HL-60 (cell line): ENCODE data around the gene CEP135.

Experiments
- DNase-seq, 2 experiments: peaks; one replicate each; pipeline ENCODE4 v3.0.0-alpha.2; 2010 to 2020; ENCODE audit warnings: low read depth in 1 of 2, low spot score in 1 of 2
- H3K27ac ChIP-seq: fragments of 250-450 bp; sonication (Bioruptor Pico); replicated peaks from 2 replicates; pipeline ENCODE4 v1.5.1; 2020; ENCODE audit warnings: mild to moderate bottlenecking, moderate library complexity
- H3K27me3 ChIP-seq: fragments of 250-450 bp; sonication (Bioruptor Pico); 2 replicates; pipeline ENCODE4 v1.5.1; 2021; ENCODE audit warnings: mild to moderate bottlenecking, moderate library complexity; ENCODE audit not compliant: insufficient read depth, poor library complexity, severe bottlenecking
- H3K4me3 ChIP-seq: replicated peaks from 2 replicates; pipeline ENCODE4 v1.5.1; 2011; ENCODE audit warnings: mild to moderate bottlenecking, control low read depth, low read length; ENCODE audit not compliant: insufficient read depth
- CTCF ChIP-seq: IDR thresholded peaks from one replicate; pipeline ENCODE4 v1.5.1; 2011; ENCODE audit warnings: low read length, control low read depth, inconsistent platforms; ENCODE audit not compliant: insufficient read depth
- GABPA ChIP-seq: IDR thresholded peaks from 2 replicates; pipeline ENCODE4 v1.6.1; 2012; ENCODE audit warnings: low read depth
- POLR2AphosphoS5 ChIP-seq: IDR thresholded peaks from 2 replicates; pipeline ENCODE4 v1.6.1; 2012; ENCODE audit warnings: low read depth
- REST ChIP-seq: IDR thresholded peaks from 2 replicates; pipeline ENCODE4 v1.6.1; 2012; ENCODE audit warnings: low read depth; ENCODE audit not compliant: insufficient replicate concordance
- SPI1 ChIP-seq: IDR thresholded peaks from 2 replicates; pipeline ENCODE4 v1.6.1; 2012; ENCODE audit warnings: low read depth, mild to moderate bottlenecking, borderline replicate concordance

The CEP135 gene

DNA sequence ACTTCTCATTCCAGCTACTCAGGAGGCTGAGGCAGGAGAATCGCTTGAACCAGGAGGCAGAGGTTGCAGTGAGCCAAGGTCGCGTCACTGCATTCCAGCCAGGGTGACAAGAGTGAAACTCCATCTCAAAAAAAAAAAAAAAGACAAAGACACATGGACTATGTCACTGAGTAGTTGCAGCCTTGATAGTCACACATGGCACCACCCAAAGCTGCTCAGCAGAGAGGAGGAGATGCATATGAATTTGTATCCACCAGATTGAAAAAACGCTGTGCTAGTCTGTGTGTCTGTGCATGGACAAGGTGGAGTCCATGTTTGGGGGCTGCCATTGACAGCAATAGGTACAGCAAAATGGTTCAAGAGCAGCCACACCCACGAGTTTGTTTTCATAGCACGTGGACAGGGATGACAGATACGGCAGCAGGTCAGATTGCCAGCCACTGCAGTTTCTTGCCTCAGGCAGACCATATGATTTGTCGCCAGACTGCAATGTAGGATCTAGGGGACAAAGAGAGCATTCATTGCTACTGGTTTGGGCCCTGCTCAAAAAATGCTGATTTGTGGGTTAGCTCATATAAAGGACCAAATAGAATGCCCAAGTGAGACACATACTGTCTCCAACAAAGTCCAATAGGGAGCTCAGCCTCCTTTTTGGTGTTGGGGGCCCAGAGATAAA lies 89.9 kb downstream of the CEP135 start:
- DNase-seq = no peak
- Histone ChIP-seq H3K27me3 (no peaks in the 10 kb centered on the region), H3K4me3 (no peak overlapping the region), H3K27ac (no peak overlapping the region)
- TF ChIP-seq REST = no peak
- TF ChIP-seq CTCF = no peak
- no peak for TF ChIP-seq SPI1
- TF ChIP-seq POLR2AphosphoS5 = no peak
- no peak for TF ChIP-seq GABPA

DNA sequence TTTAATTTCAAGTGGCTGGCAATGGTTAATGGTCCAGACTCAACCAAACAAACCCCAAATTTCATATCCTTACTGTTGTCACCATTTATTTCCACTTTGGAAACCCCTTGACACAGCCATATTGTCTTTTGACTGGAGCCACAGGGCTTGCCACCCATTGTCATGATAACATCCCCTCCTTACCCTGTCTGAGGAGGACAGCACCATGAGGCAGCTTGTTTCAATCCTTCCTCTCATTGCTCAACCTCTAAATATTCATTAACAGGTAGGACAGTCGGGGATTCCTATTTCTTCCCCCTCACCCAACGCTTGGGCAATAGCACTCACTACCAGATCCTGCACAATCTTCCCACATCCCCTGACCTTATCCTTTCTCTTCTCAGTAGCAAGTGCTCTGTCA lies 92.1 kb downstream of the CEP135 start:
- Histone ChIP-seq H3K27me3 (no peaks in the 10 kb centered on the region), H3K4me3 (no peak overlapping the region), H3K27ac (no peak overlapping the region)
- TF ChIP-seq SPI1 (no peak), CTCF (no peak), REST (no peak), POLR2AphosphoS5 (no peak), GABPA (no peak)
- DNase-seq = no peak

DNA sequence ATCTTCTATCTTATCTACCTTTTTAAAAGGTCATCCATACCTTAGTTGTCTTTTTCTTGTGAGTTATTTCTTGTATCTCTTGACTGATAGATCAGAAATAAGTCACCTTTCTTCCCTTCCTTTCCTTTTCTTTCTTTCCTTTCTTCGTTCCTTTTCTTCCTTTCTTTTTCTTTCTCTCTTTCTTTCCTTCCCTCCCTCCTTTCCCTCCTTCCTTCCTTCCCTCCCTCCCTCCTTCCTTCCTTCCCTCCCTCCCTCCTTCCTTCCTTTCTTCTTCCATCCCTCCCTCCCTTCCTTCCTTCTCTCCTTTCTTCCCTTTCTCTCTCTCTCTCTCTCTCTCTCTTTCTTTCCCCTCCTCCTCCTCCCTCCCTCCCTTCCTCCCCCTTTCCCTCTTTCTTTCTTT lies 93.5 kb downstream of the CEP135 start:
- no peaks in the 10 kb centered on the region for H3K27me3 ChIP-seq
- no peak overlapping the region for H3K27ac ChIP-seq
- no peak overlapping the region for H3K4me3 ChIP-seq
- DNase-seq = no peak
- no peak for TF ChIP-seq SPI1
- no peak for TF ChIP-seq REST
- TF ChIP-seq POLR2AphosphoS5 = no peak
- TF ChIP-seq CTCF = no peak
- TF ChIP-seq GABPA = no peak
